HuH-7 (cell line): ENCODE data around the gene STIL.
"Not testable (repeated sequence)": the region's sequence is repeated elsewhere in the genome, so short reads cannot be mapped to it uniquely, and the experiment has no call there.

ENCODE experiments used
- DNase-seq: peaks from one replicate; pipeline ENCODE4 v3.0.0; 2011; ENCODE audit warnings: low spot score

The STIL gene

DNA sequence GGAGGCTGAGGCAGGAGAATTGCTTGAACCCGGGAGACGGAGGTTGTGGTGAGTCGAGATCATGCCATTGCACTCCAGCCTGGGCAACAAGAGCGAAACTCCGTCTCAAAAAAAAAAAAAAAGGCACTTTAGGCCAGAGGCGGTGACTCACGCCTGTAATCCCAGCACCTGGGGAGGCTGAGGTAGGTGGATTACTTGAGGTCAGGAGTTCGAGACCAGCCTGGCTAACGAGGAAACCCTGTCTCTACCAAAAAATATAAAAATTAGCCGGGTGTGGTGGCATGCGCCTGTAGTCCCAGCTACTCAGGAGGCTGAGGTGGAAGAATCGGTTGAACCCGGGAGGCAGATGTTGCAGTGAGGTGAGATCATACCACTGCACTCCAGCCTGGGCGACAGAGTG is 6.0 kb upstream of the STIL start:
- not testable (repeated sequence) for DNase-seq

- DNase-seq, result no peak
These were observed 3.9 kb upstream of the STIL start for GRCh38 chr1:47317841-47318240.

DNA sequence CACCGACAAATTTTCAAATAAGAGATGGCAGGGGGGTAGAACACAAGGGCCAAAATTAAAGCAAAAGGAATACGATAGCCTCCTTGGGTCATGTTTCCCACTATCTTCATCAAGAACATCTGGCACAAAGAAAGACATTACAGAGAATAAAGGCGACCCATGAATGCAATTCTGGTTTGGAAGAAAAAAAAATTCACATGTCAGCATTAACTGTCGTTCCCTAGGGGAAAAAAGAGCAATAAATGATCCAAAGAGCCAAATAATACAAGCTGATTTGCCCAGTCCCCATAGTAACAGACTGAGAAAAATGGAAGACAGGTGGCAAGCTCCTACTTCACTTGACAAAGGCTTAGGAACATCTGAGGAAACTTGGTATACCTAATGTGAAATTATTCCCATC is 4.5 kb downstream of the STIL start:
- no peak for DNase-seq

DNA sequence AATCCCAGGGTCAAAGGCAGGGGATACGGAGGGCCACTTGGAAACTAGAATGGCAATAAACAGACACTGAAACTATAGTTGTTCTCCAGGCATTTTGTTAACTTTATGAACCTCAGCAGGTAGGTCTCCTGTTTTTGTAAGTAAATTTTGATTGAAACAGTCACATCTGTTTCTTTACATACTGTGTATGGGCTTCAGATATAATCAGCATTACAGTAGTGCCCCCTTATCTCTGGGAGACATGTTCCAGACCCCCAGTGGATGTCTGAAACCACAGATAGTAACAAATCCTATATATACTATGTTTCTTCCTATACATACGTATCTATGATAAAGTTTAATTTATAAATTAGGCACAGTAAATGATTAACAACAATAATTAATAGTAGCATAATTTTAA is 11.5 kb downstream of the STIL start:
- no peak for DNase-seq

DNA sequence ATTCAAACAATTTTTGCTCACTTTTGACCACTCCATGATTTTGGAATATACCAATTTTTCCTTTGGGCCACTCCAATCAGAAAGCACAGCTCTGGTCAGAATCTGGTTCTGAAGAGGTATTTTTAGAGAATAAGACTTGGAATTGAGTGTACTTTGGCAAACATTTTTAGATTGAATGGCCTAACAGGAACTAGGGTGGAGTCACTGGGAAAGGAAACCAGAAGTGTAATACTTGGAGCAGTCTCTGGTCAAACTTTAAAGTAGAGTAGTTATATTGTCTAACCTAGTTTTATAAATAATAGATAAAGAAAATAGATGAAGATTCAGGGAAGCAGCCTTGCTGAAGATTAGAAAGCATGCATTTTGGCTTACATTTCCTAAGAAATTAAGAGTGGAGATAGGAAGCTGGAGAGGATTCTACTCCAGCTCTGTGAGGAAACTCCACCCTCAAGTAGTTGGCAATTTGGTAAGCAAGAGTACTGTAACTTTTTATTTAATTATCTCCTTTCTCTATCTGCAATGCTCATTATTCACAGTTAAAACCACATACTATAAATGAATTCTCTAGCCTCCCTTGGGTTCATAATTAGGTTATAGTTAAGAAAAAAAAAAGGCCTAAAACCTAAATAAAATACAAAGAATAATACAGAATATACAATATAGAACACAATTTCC is 15.8 kb downstream of the STIL start:
- no peak for DNase-seq

GRCh38 chr1:47295579-47295978 is 18.4 kb downstream of the STIL start:
- DNase-seq, result no peak

DNA sequence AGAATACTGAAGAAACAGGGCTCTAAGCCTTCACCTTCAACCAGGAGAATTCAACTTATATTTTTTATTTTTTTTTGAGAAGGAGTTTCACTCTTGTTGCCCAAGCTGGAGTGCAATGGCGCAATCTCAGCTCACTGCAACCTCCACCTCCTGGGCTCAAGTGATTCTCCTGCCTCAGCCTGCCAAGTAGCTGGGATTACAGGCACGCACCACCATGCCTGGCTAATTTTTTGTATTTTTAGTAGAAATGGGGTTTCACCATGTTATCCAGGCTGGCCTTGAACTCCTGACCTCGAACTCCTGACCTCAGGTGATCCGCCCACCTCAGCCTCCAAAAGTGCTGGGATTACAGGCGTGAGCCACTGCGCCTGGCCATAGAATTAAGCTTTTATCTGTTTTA is 19.1 kb downstream of the STIL start:
- not testable (repeated sequence) for DNase-seq

GRCh38 chr1:47288116-47288515 is 25.8 kb downstream of the STIL start:
- not testable (repeated sequence) for DNase-seq

GRCh38 chr1:47280142-47280541 is 33.8 kb downstream of the STIL start:
- no peak for DNase-seq

DNA sequence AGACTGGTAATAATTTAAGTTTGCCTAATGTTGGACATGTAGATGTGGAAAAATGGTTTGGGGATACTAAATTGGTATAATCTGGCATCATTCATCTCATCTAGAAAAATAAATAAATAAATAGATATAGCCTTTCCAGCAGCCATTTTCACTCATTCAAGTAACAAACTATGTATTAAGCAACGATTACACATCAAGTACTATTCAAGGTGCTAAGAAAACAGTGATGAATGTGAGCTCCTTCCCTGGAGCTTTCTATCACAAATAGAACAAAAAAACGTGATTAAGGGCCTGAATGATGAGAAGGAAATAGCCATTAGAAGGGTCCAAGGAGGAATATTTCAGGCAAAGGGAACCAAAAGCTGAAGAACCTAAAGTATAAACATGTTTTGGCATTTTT is 37.1 kb downstream of the STIL start:
- no peak for DNase-seq

GRCh38 chr1:47275811-47276210 is 38.1 kb downstream of the STIL start:
- DNase-seq, result not testable (repeated sequence)

DNA sequence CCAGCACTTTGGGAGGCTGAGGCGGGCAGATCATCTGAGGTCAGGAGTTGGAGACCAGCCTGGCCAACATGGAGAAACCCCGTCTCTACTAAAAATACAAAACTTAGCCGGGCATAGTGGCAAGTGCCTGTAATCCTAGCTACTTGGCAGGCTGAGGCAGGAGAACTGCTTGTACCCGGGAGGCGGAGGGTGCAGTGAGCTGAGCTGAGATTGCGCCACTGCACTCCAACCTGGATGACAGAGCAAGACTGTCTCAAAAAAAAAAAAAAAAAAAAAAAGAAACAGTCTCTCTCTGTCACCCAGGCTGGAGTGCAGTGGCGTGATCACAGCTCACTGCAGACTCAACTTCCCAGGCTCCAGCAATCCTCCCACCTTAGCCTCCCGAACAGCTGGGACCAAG is 48.4 kb downstream of the STIL start:
- not testable (repeated sequence) for DNase-seq

GRCh38 chr1:47262787-47263413 is 51.0 kb downstream of the STIL start:
- DNase-seq, result peak; percentile 33

GRCh38 chr1:47257224-47257623 is 56.7 kb downstream of the STIL start:
- no peak for DNase-seq

DNA sequence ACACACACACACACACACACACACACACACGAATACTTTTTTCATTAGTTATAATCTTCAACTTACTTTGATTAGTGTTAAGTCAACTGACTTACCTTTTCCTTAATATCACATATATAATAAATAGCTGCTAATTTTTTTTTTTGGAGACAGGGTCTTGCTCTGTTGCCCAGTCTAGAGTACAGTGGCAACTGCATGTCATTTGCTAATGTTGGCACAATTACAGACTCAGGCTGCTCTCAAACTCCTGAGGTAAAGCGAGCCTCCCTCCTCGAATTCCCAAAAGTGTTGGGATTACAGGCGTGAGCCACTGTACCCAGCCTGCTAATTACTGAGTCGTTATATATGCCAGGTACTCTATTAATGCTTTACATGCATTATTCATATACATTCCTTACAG is 61.2 kb downstream of the STIL start:
- no peak for DNase-seq

DNA sequence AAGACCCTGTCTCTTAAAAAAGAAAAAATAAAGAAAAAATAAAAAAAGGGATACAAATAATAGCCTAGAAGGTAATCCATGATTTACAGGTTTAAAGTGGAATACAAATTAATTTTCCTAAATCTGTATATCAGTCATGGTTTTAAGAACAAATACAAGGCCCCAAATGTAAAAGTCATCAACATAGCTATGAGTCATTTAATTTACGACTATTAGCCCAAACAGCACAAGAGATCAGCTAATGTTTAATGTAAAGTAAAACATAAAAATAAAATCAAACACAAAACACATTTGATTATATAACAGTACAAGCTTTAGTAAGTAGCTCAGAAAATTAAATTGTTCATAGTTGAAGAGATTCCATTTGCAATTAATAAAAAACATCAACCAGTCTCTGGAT is 61.6 kb downstream of the STIL start:
- DNase-seq, result no peak

DNA sequence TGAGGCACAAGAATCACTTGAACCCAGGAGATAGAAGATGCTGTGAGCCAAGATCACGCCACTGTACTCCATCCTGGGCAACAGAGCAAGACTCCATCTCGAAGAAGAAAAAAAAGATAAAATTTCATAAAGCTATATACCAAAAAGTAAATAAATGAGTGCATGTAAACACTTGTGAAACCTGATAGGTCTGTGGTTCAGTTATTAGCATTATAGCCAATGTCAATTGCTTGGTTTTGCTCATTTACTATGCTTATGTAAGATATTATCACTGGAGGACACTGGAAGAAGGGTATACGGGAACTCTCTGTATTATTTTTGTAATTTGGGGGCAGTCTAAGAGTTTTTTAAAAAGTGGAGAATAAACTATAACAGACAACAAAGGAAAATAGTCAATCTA is 64.2 kb downstream of the STIL start:
- no peak for DNase-seq

GRCh38 chr1:47244339-47244862 is 69.5 kb downstream of the STIL start:
- no peak for DNase-seq

GRCh38 chr1:47243910-47244309 is 70.0 kb downstream of the STIL start:
- no peak for DNase-seq

GRCh38 chr1:47241114-47242113 is 72.5 kb downstream of the STIL start:
- no peak for DNase-seq

DNA sequence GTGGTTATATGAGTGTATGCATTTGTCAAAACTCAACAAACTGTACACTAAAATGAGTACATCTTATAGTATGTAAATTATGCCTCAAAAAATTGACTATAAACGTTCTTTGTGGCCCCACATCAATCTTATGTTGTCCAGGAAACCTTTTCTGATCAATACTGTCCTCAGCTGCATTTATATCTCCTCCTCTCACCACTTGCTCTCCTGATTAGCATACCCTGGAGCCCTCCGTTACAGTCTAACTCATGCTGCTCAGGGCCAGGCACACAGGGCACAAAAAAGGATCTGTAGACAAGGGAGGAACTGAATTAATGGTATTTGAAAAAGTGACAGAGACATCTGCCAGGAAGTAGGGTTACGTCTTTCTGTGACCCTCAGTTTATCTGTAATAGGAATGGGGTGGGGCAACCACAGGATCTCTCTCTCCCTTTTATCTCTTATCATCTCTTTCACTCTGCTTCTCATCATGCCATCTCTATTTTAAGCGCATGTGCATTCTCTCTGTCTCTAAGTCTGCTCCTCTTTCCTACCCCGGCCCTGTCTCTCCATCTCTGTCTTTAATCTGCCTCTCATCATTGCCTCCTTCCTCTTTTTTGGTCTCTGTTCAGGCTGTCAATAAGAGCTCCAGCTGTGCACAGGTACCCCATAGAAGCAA is 74.9 kb downstream of the STIL start:
- DNase-seq, result no peak

GRCh38 chr1:47235806-47236205 is 78.1 kb downstream of the STIL start:
- no peak for DNase-seq
